Measurements from ENCODE around the gene RNASE9. TPM values are rescaled to one million over a fixed set of nuclear protein-coding genes. Genes with fewer than 3 reads are reported as not detected.
"Not testable (repeated sequence)": the region's sequence is repeated elsewhere in the genome, so short reads cannot be mapped to it uniquely, and the experiment has no call there.

RNASE9 gene
- total RNA-seq, 1 donor from 2014 or later: not detected

- ATAC-seq: not testable (repeated sequence)
These were observed 11.6 kb upstream of the RNASE9 start for GRCh38 chr14:20572382-20572990.

GRCh38 chr14:20570720-20571119, 9.9 kb upstream of the RNASE9 start:
- not testable (repeated sequence) for ATAC-seq

- not testable (repeated sequence) for ATAC-seq
These were observed 9.0 kb upstream of the RNASE9 start for GRCh38 chr14:20569865-20570264.

- no peak for ATAC-seq
These were observed 8.2 kb upstream of the RNASE9 start for GRCh38 chr14:20569066-20569465.

GRCh38 chr14:20568393-20568792, 7.5 kb upstream of the RNASE9 start:
- ATAC-seq: no peak

- ATAC-seq: not testable (repeated sequence)
These were observed 6.4 kb upstream of the RNASE9 start for GRCh38 chr14:20567199-20567598.

GRCh38 chr14:20564501-20564997, 3.7 kb upstream of the RNASE9 start:
- no peak for ATAC-seq

GRCh38 chr14:20563971-20564370, 3.1 kb upstream of the RNASE9 start:
- ATAC-seq: no peak

GRCh38 chr14:20559461-20559904, 1.4 kb downstream of the RNASE9 start:
- no peak for ATAC-seq

GRCh38 chr14:20557212-20557542, 3.7 kb downstream of the RNASE9 start:
- ATAC-seq: no peak

- no peak for ATAC-seq
These were observed 4.2 kb downstream of the RNASE9 start for GRCh38 chr14:20556500-20557211.

- ATAC-seq: no peak
These were observed 5.0 kb downstream of the RNASE9 start for GRCh38 chr14:20555845-20556244.

GRCh38 chr14:20553024-20553423, 7.8 kb downstream of the RNASE9 start:
- ATAC-seq: no peak

- ATAC-seq: no peak
These were observed 9.2 kb downstream of the RNASE9 start for GRCh38 chr14:20551606-20552005.

GRCh38 chr14:20550926-20551325, 9.9 kb downstream of the RNASE9 start:
- no peak for ATAC-seq

- no peak for ATAC-seq
These were observed 12.3 kb downstream of the RNASE9 start for GRCh38 chr14:20548414-20549158.

- no peak for ATAC-seq
These were observed 14.0 kb downstream of the RNASE9 start for GRCh38 chr14:20546877-20547276.

GRCh38 chr14:20539906-20540305, 20.9 kb downstream of the RNASE9 start:
- no peak for ATAC-seq

GRCh38 chr14:20530771-20531571, 29.9 kb downstream of the RNASE9 start:
- ATAC-seq: peak; percentile 41

GRCh38 chr14:20529806-20530205, 31.0 kb downstream of the RNASE9 start:
- ATAC-seq: no peak

GRCh38 chr14:20524027-20524426, 36.8 kb downstream of the RNASE9 start:
- no peak for ATAC-seq

- no peak for ATAC-seq
These were observed 38.5 kb downstream of the RNASE9 start for GRCh38 chr14:20522332-20522731.

- peak; percentile 47 for ATAC-seq
These were observed 43.9 kb downstream of the RNASE9 start for GRCh38 chr14:20516921-20517320.
